Myometrial cell (primary cell): Measurements from ENCODE around the gene PCED1A. TPM values are rescaled to one million over a fixed set of nuclear protein-coding genes. Genes with fewer than 3 reads are reported as not detected.

Experiments used
- total RNA-seq: library from RNA; depleted of rRNA; stranded (reverse); fragments of >200 nt; gene quantifications from 2 replicates; pipeline ENCODE4 v1.2.3, GENCODE V29; 2015

Gene PCED1A
- 24.8 and 43.5 TPM in 2 replicates for total RNA-seq

DNA sequence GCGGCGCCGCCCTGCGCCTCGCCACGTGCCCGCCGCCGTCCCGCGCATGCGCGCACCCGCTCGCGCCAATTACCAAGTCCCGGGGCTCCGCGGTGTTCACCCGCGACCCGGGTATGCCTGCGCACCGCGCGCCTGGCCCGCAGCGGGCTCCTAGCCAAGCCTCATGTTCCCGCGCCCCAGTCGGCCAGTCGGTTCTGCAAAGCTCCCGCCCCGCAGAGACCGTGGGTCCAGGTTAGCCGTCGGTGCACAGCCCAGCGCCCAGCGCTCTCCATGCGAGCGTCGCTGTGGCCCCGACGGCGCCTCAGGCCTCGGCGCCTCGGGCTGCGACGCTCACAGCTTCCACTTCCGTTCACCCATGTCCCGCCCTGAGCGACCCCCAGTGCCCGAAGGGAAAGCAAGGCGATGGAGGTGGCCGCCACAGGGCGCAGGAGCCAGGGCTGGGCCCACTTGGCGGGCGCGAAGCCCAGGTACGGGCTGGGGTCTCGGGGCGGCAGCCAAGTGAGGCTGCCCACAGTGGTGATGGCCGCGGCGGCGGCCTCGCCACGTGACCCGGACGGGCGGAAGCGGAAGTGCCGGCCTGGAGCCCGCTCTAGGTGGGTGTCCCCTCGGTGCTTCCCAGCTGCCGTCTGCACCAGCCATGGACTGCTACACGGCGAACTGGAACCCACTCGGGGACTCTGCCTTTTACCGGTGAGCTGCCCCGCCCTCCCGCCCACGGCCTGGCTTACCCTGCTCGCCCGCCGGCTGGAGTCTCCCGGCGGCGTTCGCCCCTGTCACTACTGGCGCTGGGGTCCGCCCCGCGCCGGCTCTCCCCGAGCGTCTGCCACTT is at the start of gene PCED1A, which contains the start of gene VPS16:
TSS of gene PCED1A (minus strand) at position 518 of the 829 bp plus-strand sequence. CDS start 743 bp downstream, outside the sequence.
TSS of gene VPS16 (plus strand) at position 608 of the 829 bp plus-strand sequence. CDS start at position 638, 30 bp downstream.

DNA sequence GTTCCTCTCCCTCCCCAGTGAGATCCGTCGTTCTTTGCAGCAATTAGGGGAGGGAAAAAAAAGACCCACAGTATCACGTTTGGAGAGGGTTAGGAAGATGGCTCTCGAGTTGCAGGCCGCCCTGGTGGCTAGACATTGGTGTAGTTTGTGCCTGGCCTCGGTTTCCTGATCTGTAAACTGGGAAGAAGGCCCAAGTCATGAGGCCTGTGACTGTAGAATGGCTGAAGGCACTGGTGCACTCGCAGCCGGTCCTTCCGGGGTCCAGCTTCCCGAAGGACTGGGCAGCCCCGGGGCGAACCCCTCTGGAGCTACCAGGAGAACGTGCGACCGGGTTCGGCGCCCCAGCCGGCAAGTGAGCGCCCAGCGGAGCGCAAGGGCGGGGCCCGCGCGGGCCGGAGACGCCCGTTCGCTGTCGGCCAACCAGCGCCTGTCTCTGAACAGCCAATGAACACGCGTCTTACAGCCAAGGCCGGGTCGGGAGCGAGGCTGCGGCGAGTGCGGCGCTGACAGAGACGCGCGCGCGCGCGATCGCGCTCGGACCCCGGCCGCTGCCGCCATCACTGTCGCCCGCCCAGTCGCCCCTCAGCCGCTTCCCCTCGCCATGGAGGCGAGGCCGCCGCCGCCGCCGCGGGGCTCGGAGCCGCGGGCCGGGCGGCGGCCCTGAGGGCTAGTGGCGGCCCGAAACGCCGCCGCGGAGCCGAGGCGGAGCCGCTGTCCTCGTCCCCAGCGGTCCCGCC is 32.7 kb upstream of the PCED1A start, which contains the start of gene PTPRA:
TSS of gene PTPRA (plus strand) at position 472 of the 737 bp plus-strand sequence. CDS start 90,797 bp downstream, outside the sequence.

GRCh38 chr20:2816030-2816582 is 24.3 kb downstream of the PCED1A start, which contains the start of gene TMEM239:
TSS of gene TMEM239 (plus strand) at chr20:2816364. CDS start at chr20:2816555, 191 bp downstream.

GRCh38 chr20:2814587-2815051 is 25.8 kb downstream of the PCED1A start, which contains the start of gene C20orf141:
TSS of gene C20orf141 (plus strand) at chr20:2814987. CDS start at chr20:2815185, 198 bp downstream.

GRCh38 chr20:2800521-2801285 is 39.8 kb downstream of the PCED1A start, which contains the start of gene CPXM1:
TSS of gene CPXM1 (minus strand) at chr20:2800627. CDS start at chr20:2800572, 55 bp downstream.

Other genes starting within 250 kb of the PCED1A start
- gene NOP56, start 188.0 kb downstream of the PCED1A start, total RNA-seq = 106 and 109 TPM in 2 replicates
- 133 and 141 TPM in 2 replicates for gene IDH3B, start 176.4 kb downstream of the PCED1A start, total RNA-seq
- gene EBF4, start 147.9 kb downstream of the PCED1A start, total RNA-seq = 1.1 and 2.9 TPM in 2 replicates
- 6.4 and 10.1 TPM in 2 replicates for gene CPXM1, start 40.0 kb downstream of the PCED1A start, total RNA-seq
- gene C20orf141, start 25.7 kb downstream of the PCED1A start, total RNA-seq = not detected in 2 replicates
- gene TMEM239, start 24.3 kb downstream of the PCED1A start, total RNA-seq = under 0.01 TPM in 1 of 2 replicates, not detected in the other
- gene VPS16, start 90 bp upstream of the PCED1A start, total RNA-seq = 55.3 and 61.7 TPM in 2 replicates
- 38.1 and 40.8 TPM in 2 replicates for gene PTPRA, start 32.8 kb upstream of the PCED1A start, total RNA-seq
- 0.35 TPM in 1 of 2 replicates, not detected in the other for gene GNRH2, start 203.0 kb upstream of the PCED1A start, total RNA-seq
- 52.6 and 59.1 TPM in 2 replicates for gene MRPS26, start 205.4 kb upstream of the PCED1A start, total RNA-seq
- not detected in 2 replicates for gene OXT, start 231.0 kb upstream of the PCED1A start, total RNA-seq
- not detected in 2 replicates for gene AVP, start 244.1 kb upstream of the PCED1A start, total RNA-seq